Panc1 (cell line): Measurements from ENCODE around the gene ROS1. TPM values are rescaled to one million over a fixed set of nuclear protein-coding genes. Genes with fewer than 3 reads are reported as not detected.

Experiments
- ATAC-seq: fragments of 200-7000 bp; cut with Tn5 transposase; 2 replicates; pipeline ENCODE4 v1.9.1; 2020; ENCODE audit warnings: mild to moderate bottlenecking, moderate library complexity
- BruUV-seq: library from RNA; stranded (reverse); fragments of 400-500 nt; replicated peaks from 2 replicates; lab custom pipeline; 2021; lab: Mats Ljungman, UMichigan
- CTCF ChIA-PET: fragments of 300-600 bp; sonication (Branson Sonifier 250); formaldehyde crosslinking; loops from one replicate; lab custom pipeline; 2022; ENCODE audit warnings: antibody characterized with exemption; lab: Charles Lee
- POLR2A ChIA-PET: fragments of 300-600 bp; sonication (Branson Sonifier 250); formaldehyde crosslinking; loops from one replicate; lab custom pipeline; 2022; ENCODE audit warnings: antibody characterized with exemption; lab: Charles Lee
- DNase-seq: peaks from one replicate; pipeline ENCODE4 v3.0.0-alpha.2; 2010; ENCODE audit warnings: low read depth, low spot score
- H3K27ac ChIP-seq: 2 replicates; pipeline ENCODE4 v1.5.1; 2011; ENCODE audit warnings: mild to moderate bottlenecking, low read length, inconsistent platforms
- H3K27me3 ChIP-seq: fragments of 200-500 bp; sonication (Bioruptor generic); 2 replicates; pipeline ENCODE4 v1.6.0; 2014; ENCODE audit warnings: low read length, inconsistent platforms; ENCODE audit not compliant: control insufficient read depth, insufficient read depth
- H3K36me3 ChIP-seq: fragments of 200-500 bp; sonication (Bioruptor generic); 2 replicates; pipeline ENCODE4 v1.5.1; 2014; ENCODE audit warnings: inconsistent platforms, mild to moderate bottlenecking, low read length, moderate library complexity; ENCODE audit not compliant: control insufficient read depth, insufficient read depth
- H3K4me1 ChIP-seq: 2 replicates; pipeline ENCODE4 v1.5.1; 2011; ENCODE audit warnings: inconsistent platforms, mild to moderate bottlenecking, low read length, moderate library complexity; ENCODE audit not compliant: control insufficient read depth, insufficient read depth
- H3K4me3 ChIP-seq, 2 experiments: 2 replicates each; pipeline ENCODE4 v1.5.1; 2011 to 2012; ENCODE audit warnings: low read depth in 2 of 2, low read length in 2 of 2, mild to moderate bottlenecking in 2 of 2, inconsistent platforms in 1 of 2, moderate library complexity in 1 of 2
- H3K9me3 ChIP-seq: fragments of 200-500 bp; sonication (Bioruptor generic); 2 replicates; pipeline ENCODE4 v1.5.1; 2014; ENCODE audit warnings: low read depth, mild to moderate bottlenecking, inconsistent platforms, low read length, moderate library complexity; ENCODE audit not compliant: control insufficient read depth, insufficient read depth
- CTCF ChIP-seq: fragments of 450-650 bp; IDR thresholded peaks from 2 replicates; pipeline ENCODE4 v1.5.1; 2017; ENCODE audit warnings: mild to moderate bottlenecking
- POLR2AphosphoS5 ChIP-seq: IDR thresholded peaks from 2 replicates; pipeline ENCODE4 v1.6.1; 2012; ENCODE audit warnings: mild to moderate bottlenecking, low read depth, low read length, moderate library complexity
- REST ChIP-seq, 2 experiments: IDR thresholded peaks; 2 replicates each; pipeline ENCODE4 v1.6.1; 2011 to 2012; ENCODE audit warnings: low read depth in 2 of 2, control low read depth in 1 of 2, low read length in 1 of 2, mild to moderate bottlenecking in 1 of 2, moderate library complexity in 1 of 2; ENCODE audit not compliant: insufficient read depth in 1 of 2
- SIN3A ChIP-seq: IDR thresholded peaks from 2 replicates; pipeline ENCODE4 v1.6.1; 2012; ENCODE audit warnings: low read depth, mild to moderate bottlenecking, low read length, moderate library complexity, borderline replicate concordance; ENCODE audit not compliant: insufficient read depth
- TCF7L2 ChIP-seq: IDR thresholded peaks from 2 replicates; pipeline ENCODE4 v1.6.1; 2011; ENCODE audit warnings: mild to moderate bottlenecking, low read depth, low read length, inconsistent platforms
- in situ Hi-C: cut with HindIII; loops from 2 replicates; pipeline ENCODE4 v1.10.0; 2016; ENCODE audit warnings: low sequenced_read_pairs, low pct_unique_long_range_greater_than_20kb
- intact Hi-C: fragments of 100-400 bp; cut with micrococcal nuclease; formaldehyde crosslinking; loops from one replicate; pipeline ENCODE4 v1.10.0; 2022; ENCODE audit not compliant: unreplicated experiment
- total RNA-seq: library from RNA; stranded (reverse); gene quantifications from one replicate; pipeline ENCODE4 v1.2.1, GENCODE V29; 2021; ENCODE audit not compliant: unreplicated experiment

The ROS1 gene
- total RNA-seq, 1 experiment from 2014 or later, result 0.10 TPM

GRCh38 chr6:117387454-117387974, 38.2 kb downstream of the ROS1 start (continued):
- no peak for TF ChIP-seq CTCF

- Histone ChIP-seq H3K4me3 (no peak overlapping the region), H3K4me1 (no peaks in the 10 kb centered on the region), H3K36me3 (no peaks in the 10 kb centered on the region), H3K9me3 (no peaks in the 10 kb centered on the region), H3K27ac (no peak overlapping the region), H3K27me3 (peaks cover 12% of the 10 kb centered on the region; the same call in 1 of the 2 replicates)
- intact Hi-C loops (no loop called here), in situ Hi-C loops (no loop called here)
- TF ChIP-seq POLR2AphosphoS5, result no peak
- no peak for TF ChIP-seq SIN3A
- no peak for TF ChIP-seq CTCF
- TF ChIP-seq TCF7L2, result no peak
- no peak for TF ChIP-seq REST (IDR thresholded peaks at IDR 0.05; ENCODE audit: insufficient read depth in 1 of 2, low read depth in 2 of 2, low read length in 1 of 2)
- ATAC-seq (no peak), DNase-seq (no peak)
- POLR2A ChIA-PET, result no interaction called here
- CTCF ChIA-PET, result no interaction called here
- BruUV-seq, result no TSS peak
These were observed 41.1 kb downstream of the ROS1 start for GRCh38 chr6:117384659-117385058.

GRCh38 chr6:117381749-117382148, 44.0 kb downstream of the ROS1 start:
- no peak for DNase-seq
- CTCF ChIA-PET, result no interaction called here

More at GRCh38 chr6:117381749-117382148, 44.0 kb downstream of the ROS1 start:
- BruUV-seq, result no TSS peak
- Histone ChIP-seq H3K27ac (no peak overlapping the region), H3K36me3 (no peaks in the 10 kb centered on the region), H3K27me3 (peaks cover 10% of the 10 kb centered on the region; the same call in 1 of the 2 replicates), H3K4me3 (no peak overlapping the region), H3K4me1 (no peaks in the 10 kb centered on the region), H3K9me3 (no peaks in the 10 kb centered on the region)
- in situ Hi-C loops, result no loop called here
- TF ChIP-seq CTCF (no peak), POLR2AphosphoS5 (no peak), TCF7L2 (no peak), SIN3A (no peak), REST (IDR thresholded peaks at IDR 0.05; ENCODE audit: insufficient read depth in 1 of 2, low read depth in 2 of 2, low read length in 1 of 2) (no peak)
- intact Hi-C loops, result no loop called here
- ATAC-seq, result no peak
- POLR2A ChIA-PET, result no interaction called here
